ENCODE measurements around the gene SESN1. TPM values are rescaled to one million over a fixed set of nuclear protein-coding genes. Genes with fewer than 3 reads are reported as not detected.

Gene SESN1
- total RNA-seq, 4 donors from 2014 or later: 50.8 to 80.5 (median 78.0) TPM

DNA sequence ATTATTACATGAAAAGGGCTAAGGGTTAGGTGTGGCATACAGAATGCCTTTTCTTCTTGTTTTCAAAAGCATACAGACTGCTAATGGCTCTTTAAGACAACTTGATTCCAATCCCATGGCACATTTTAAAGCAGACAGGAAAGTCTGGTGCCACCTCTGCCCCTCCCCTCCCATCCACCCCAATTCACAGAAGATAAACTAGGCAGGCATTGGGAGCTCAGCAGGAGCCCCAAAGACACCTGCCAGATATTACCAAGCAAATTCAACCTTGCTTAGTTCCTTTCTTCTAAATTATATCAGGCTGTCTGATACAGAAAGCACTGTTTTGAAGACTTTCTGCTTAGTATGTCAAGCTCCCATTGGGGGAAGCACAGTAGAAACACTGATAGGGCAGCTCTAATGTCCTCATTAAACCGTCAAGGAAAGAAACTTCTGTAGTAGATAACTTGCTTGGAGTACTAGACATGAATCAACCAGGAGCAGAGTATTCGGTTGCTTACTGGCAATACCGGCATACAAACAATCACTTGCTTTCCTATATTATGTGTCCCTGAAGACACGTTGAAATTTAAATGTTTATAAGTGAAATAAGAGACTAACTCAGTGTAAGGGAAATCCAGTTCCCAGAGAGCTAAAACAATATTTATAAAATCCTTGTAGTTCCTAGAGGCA, 13.0 kb downstream of the SESN1 start:
- Histone ChIP-seq H3K36me3 (peaks cover 0 to 5% of the 10 kb centered on the region in 2 donors), H3K4me1 (peaks cover 10 to 85% (median 17%) of the 10 kb centered on the region in 3 donors), H3K27ac (peak overlapping the region in 3 of 4 donors; percentile 41 to 79 (median 77)), H3K27me3 (no peaks in the 10 kb centered on the region), H3K4me3 (no peak overlapping the region), H3K9me3 (no peaks in the 10 kb centered on the region)
- no peak for TF ChIP-seq EP300 (IDR thresholded peaks at IDR 0.05)
- no peak for TF ChIP-seq POLR2A (IDR thresholded peaks at IDR 0.05)
- no peak for TF ChIP-seq POLR2AphosphoS5 (IDR thresholded peaks at IDR 0.05)
- TF ChIP-seq, protein P1, sequence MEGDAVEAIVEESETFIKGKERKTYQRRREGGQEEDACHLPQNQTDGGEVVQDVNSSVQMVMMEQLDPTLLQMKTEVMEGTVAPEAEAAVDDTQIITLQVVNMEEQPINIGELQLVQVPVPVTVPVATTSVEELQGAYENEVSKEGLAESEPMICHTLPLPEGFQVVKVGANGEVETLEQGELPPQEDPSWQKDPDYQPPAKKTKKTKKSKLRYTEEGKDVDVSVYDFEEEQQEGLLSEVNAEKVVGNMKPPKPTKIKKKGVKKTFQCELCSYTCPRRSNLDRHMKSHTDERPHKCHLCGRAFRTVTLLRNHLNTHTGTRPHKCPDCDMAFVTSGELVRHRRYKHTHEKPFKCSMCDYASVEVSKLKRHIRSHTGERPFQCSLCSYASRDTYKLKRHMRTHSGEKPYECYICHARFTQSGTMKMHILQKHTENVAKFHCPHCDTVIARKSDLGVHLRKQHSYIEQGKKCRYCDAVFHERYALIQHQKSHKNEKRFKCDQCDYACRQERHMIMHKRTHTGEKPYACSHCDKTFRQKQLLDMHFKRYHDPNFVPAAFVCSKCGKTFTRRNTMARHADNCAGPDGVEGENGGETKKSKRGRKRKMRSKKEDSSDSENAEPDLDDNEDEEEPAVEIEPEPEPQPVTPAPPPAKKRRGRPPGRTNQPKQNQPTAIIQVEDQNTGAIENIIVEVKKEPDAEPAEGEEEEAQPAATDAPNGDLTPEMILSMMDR (IDR thresholded peaks at IDR 0.05): no peak
- WGBS, 2 donors (ENCODE audit: low coverage in 1 of 2): 55 to 74% methylated on average over 2 to 4 of the region's 4 CpGs
- ATAC-seq: no peak

DNA sequence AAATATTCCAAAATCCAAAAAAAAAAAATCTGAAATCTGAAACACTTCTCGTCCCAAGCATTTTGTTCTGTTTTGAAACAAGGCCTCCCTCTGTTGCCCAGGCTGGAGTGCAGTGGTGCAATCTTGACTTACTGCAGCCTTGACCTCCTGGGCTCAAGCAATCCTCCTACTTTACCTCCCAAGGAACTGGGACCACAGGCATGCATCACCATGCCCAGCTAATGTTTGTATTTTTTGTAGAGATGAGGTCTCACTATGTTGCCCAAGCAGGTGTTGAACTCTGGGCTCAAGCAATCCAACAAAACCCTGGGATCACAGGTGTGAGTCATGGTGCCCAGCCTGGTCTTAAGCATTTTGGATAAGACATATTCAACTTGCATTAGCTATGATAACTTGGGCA, 13.6 kb downstream of the SESN1 start:
- 42 to 75% methylated on average over 1 of the region's 1 CpG for WGBS, 2 donors (ENCODE audit: low coverage in 1 of 2)

DNA sequence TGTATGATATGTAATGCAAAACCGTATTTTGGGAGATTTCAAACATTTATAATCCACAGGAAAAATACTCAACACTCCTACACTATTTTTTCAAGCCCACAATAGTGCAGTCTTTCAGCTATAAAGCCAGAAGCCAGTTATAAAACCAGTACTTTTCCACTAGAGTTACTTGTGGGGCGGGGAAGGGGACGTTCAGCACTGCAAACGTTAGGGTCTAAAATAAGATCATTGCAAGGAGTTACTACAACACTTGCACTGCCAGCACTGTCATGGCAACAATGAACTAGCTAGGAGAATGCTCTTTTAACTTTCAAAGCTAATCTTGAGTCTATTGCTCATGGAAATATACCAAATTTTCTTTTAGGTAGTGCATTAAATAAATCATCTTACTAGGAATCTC, 14.7 kb downstream of the SESN1 start:
- H3K27ac ChIP-seq: peak overlapping the region; percentile 77 to 88 (median 78)
- peak; percentile 92 for ATAC-seq
- H3K4me3 ChIP-seq: peak overlapping the region in 1 of 2 donors; percentile 14

More for the DNA sequence above, 13.6 kb downstream of the SESN1 start:
- Histone ChIP-seq H3K27me3 (no peaks in the 10 kb centered on the region), H3K27ac (peak overlapping the region; percentile 41 to 88 (median 78)), H3K4me1 (peaks cover 10 to 88% (median 18%) of the 10 kb centered on the region in 3 donors), H3K9me3 (no peaks in the 10 kb centered on the region), H3K4me3 (no peak overlapping the region), H3K36me3 (peaks cover 0 to 4% of the 10 kb centered on the region in 2 donors)
- TF ChIP-seq, protein P1 (IDR thresholded peaks at IDR 0.05): no peak
- TF ChIP-seq EP300 (IDR thresholded peaks at IDR 0.05) (no peak), POLR2A (IDR thresholded peaks at IDR 0.05) (no peak), POLR2AphosphoS5 (IDR thresholded peaks at IDR 0.05) (no peak)
- no peak for ATAC-seq

DNA sequence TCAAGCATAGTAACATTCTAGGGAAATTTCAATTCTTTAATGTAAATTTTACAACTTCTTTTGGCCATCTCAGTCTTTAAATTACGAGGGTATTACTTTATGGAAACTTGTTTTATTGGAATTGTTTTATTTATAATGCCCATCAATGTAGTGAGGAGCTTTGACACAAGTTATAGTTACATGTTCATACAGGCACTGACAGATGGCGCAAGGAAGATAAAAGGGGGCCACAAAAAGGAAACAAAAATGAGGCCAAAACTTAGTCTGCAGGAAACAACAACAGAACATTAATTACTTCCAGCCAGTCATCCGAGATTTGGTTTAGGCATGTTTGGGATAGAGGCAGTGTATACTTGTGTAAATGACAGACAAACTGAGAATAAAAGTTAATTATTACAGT, 18.3 kb downstream of the SESN1 start:
- no peaks in the 10 kb centered on the region for H3K9me3 ChIP-seq
- no peak for ATAC-seq
- WGBS, 2 donors (ENCODE audit: low coverage in 1 of 2): 61 to 64% methylated on average over 3 of the region's 3 CpGs
- H3K27me3 ChIP-seq: no peaks in the 10 kb centered on the region
- H3K4me1 ChIP-seq: peaks cover 16 to 92% (median 23%) of the 10 kb centered on the region in 3 donors
- no peaks in the 10 kb centered on the region for H3K36me3 ChIP-seq
- no peak for TF ChIP-seq POLR2AphosphoS5 (IDR thresholded peaks at IDR 0.05)
- TF ChIP-seq, protein P1 (IDR thresholded peaks at IDR 0.05): no peak
- TF ChIP-seq POLR2A (IDR thresholded peaks at IDR 0.05): no peak
- TF ChIP-seq EP300 (IDR thresholded peaks at IDR 0.05): no peak
- peak overlapping the region in 3 of 4 donors; percentile 12 to 25 (median 18) for H3K27ac ChIP-seq
- no peak overlapping the region for H3K4me3 ChIP-seq

More for the DNA sequence above, 14.7 kb downstream of the SESN1 start:
- 0 to 13% methylated on average over 4 of the region's 4 CpGs for WGBS, 2 donors (ENCODE audit: low coverage in 1 of 2)
- H3K4me1 ChIP-seq: peaks cover 10 to 83% (median 17%) of the 10 kb centered on the region in 3 donors
- no peaks in the 10 kb centered on the region for H3K9me3 ChIP-seq
- H3K36me3 ChIP-seq: no peaks in the 10 kb centered on the region
- H3K27me3 ChIP-seq: no peaks in the 10 kb centered on the region
- TF ChIP-seq, protein P1 (IDR thresholded peaks at IDR 0.05): no peak
- peak; percentile 34 for TF ChIP-seq POLR2AphosphoS5 (IDR thresholded peaks at IDR 0.05)

DNA sequence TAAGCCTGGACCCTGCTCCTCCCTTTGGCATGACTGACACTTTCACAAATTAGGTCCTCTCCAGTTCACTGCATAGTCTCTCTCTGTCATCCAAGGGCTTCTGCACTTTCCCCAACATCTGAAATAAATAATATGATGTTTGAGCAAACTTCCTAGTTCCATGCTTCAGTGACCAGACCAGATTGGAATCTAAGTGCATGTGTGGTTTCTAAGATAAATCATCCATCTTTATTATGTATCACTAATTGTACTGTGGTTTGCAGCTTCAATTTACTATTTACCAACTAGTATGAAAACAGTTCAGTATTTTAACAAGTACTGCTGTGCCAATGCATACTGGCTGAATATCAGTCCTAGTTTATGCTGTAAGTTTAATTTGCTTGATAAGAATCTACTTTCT, 18.7 kb downstream of the SESN1 start:
- H3K27me3 ChIP-seq: no peaks in the 10 kb centered on the region
- no peak overlapping the region for H3K4me3 ChIP-seq
- no peaks in the 10 kb centered on the region for H3K9me3 ChIP-seq
- TF ChIP-seq, protein P1 (IDR thresholded peaks at IDR 0.05): no peak
- TF ChIP-seq EP300 (IDR thresholded peaks at IDR 0.05) (no peak), POLR2AphosphoS5 (IDR thresholded peaks at IDR 0.05) (no peak), POLR2A (IDR thresholded peaks at IDR 0.05) (no peak)
- peaks cover 17 to 90% (median 19%) of the 10 kb centered on the region in 3 donors for H3K4me1 ChIP-seq
- ATAC-seq: no peak
- no peaks in the 10 kb centered on the region for H3K36me3 ChIP-seq
- H3K27ac ChIP-seq: peak overlapping the region in 1 of 4 donors; percentile 25
